SK-N-SH treated with all-trans-retinoic acid at 6 μM for 48 hours (cell line): ENCODE data around the gene CD248.

Experiments
- RARB ChIP-seq: fragments of 250-450 bp; sonication (Bioruptor Pico); IDR thresholded peaks from 2 replicates; pipeline ENCODE4 v1.8.0; 2021; ENCODE audit warnings: mild to moderate bottlenecking, moderate library complexity
- TCF4 ChIP-seq: fragments of 250-450 bp; sonication (Bioruptor Pico); IDR thresholded peaks from 2 replicates; pipeline ENCODE4 v1.8.0; 2021; ENCODE audit warnings: mild to moderate bottlenecking, moderate library complexity, borderline replicate concordance

DNA sequence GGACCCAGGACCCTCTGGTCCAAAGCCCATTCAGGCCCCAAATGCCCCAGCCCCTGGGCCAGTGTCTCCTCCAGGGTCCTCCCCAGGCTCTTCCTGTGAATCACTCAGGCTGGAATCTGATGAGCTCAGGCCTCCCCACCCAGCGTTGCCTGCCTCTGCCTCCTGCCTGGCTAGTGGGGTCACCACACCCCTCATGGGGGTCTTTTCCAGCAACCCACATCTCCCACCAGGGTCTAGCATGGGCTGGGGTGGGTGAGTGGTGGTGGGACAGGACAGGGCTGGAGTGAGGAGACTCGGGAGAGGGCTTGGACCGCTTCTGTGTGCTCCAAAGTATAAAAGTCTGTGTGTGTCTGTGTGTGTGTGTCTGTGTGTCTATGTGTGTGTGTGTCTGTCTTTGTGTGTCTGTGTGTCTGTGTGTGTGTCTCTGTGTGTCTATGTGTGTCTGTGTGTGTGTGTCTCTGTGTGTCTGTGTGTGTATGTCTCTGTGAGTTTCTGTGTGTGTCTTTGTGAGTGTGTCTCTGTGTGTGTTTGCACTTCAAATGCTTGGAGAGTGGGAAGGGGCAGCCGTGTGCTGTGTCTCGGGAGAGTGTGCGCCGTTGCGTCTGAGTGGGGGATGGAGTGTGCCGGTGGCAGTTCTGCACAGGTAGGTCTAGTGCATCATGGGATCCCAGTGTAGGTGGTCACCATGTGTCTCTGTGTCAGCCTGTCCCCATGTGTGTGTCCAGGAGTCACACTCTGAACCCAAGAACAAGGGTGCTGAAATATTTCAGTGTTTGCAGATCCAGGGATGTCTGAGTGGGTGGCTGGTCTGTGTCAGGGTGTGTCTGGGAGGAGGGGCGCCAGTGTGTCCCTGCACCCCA lies 10.6 kb upstream of the CD248 start:
- TF ChIP-seq RARB (CRISPR knock-in tag) (no peak), TCF4 (CRISPR knock-in tag) (no peak)
